Jurkat, Clone E6-1 (cell line): ENCODE results near the gene LRRC28.

ENCODE experiments used
- DNase-seq: peaks from one replicate; pipeline ENCODE4 v3.0.0-alpha.2; 2011; ENCODE audit warnings: low read depth, low spot score
- H3K4me3 ChIP-seq: 2 replicates; pipeline ENCODE4 v1.5.1; 2011; ENCODE audit warnings: mild to moderate bottlenecking, low read length, control low read depth, moderate library complexity

Gene LRRC28

DNA sequence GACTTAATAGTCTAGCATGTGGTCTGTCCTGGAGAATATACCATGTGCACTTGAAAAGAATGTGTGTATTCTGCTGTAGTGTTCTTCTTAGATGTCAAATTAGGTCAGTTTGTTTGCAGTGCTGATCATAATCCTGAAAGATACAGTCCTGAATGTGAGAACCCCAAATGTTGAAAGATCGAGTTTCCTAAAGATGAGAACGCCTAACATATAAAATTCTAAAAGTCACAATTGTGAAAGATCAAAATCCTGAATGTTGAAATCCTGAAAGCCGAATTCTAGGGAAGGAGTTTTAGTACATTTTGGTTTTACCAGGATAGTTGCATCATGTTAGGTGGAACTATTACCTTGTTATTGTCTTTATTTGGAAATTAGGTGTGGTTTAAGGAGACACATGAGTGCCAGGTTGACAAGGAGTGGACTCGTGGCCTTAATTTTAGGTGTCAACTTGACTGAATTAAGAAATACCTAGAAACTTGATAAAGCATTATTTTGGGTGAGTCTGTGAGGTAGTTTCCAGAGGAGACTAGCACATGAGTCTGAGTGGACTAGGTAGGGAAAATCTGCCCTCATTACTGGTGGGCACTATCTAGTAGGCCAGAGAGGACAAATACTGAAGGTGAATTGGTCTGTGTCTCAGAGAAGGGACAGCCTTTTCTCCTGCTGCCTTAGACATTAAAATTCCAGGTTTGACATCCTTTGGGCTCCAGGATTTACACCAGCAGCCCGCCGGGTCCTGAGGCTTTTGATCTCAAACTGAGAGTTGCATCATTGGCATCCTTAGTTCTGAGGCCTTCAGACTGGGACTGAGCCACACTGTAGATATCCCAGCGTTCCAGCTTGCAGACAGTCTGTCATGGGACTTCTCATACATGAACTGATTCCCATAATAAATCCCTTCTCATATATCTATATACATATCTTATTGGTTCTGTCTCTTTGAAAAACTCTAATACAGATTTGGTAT is 77.1 kb downstream of the LRRC28 start:
- H3K4me3 ChIP-seq = no peak overlapping the region
- no peak for DNase-seq

DNA sequence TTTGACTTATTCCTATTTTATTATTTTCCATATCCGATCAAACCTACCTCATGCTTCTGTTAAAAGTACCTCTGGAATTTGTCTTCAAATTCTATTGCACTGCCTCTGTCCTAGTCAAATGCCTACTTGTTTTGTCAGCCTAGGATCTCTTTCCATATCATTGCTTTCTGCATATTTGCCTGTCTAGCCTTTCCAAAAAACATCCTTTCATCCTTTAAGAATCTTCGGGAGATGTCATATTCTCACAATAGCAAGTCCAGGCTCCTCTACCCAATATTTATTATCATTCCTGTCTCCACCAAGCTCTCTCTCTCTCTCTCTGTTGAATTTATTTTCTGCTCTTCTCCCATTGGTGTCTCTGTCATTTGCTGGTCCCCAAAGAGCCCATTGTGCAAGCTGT is 80.1 kb downstream of the LRRC28 start:
- H3K4me3 ChIP-seq = no peak overlapping the region

DNA sequence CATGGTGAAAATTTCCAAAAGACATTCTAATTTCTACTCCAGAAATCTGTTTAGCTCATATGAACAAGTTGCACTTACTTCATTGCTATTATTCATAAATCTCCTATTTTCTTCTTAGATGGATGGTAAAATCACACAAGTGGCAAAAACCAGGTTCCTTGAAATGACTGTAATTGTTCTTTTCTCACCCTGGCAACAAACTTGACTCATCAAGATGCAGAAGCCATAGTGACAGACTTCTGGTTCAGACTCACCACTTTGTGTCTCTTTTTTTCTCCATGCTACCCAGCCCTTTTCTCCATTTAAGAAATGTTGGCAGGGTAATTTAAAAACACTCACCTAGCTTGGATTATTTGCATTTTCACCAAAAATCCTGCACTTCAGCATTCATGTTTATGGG is 82.1 kb downstream of the LRRC28 start:
- H3K4me3 ChIP-seq = no peak overlapping the region
- no peak for DNase-seq

More for the DNA sequence above, 80.1 kb downstream of the LRRC28 start:
- DNase-seq = no peak

DNA sequence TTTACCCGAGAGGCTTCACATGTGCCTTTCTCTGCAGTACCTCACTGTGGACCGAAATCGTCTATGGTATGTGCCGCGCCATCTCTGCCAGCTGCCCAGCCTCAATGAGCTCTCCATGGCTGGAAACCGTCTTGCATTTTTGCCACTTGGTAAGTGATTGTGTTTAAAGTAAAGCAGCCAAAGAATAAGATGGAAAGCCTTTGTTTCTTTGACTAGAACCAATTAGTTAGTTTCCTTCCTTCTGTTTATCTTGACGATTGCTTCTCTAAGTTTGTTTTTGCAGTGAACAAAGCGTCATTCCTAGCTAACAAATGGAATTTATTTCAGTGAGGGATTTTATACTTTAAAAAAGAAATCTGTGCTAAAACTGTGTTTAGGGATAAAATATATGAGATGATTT is 82.7 kb downstream of the LRRC28 start:
- no peak for DNase-seq
- no peak overlapping the region for H3K4me3 ChIP-seq

DNA sequence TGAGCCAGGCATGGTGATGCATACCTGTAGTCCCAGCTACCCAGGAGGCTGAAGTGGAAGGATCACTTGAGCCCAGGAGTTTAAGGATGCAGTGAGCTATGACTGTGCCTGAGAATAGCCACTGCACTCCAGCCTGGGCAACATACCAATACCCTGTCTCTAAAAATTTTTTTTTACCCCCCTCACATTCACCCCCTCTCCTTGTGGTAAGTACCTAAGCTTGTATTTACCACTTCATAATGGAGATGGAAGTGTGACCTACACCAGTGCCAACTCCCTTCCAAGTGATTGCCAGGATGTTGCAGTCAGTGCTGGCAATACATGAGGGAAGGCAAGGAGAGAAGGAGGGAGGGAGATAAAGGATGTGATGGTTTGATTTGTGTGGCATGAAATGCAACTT is 84.2 kb downstream of the LRRC28 start:
- no peak overlapping the region for H3K4me3 ChIP-seq
- no peak for DNase-seq

DNA sequence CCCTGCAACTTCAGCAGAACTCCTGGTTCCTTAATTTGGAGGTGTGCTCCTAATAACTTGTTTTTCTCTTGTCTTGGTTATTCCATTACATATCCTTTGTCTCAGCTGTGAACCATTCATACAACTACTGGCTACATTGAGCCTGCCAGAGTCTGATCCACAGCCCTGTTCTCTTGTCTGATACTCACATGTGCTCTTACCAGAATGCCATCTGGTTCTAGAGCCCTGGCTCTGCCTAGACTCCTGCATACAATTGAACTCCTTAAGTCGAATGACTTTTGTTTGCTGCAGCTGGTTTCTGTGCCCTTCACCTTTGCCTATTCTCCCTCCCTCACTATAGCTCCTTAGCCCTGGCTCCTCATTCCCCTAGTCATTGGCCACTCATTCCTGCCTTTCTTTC is 85.5 kb downstream of the LRRC28 start:
- H3K4me3 ChIP-seq = no peak overlapping the region
- no peak for DNase-seq

DNA sequence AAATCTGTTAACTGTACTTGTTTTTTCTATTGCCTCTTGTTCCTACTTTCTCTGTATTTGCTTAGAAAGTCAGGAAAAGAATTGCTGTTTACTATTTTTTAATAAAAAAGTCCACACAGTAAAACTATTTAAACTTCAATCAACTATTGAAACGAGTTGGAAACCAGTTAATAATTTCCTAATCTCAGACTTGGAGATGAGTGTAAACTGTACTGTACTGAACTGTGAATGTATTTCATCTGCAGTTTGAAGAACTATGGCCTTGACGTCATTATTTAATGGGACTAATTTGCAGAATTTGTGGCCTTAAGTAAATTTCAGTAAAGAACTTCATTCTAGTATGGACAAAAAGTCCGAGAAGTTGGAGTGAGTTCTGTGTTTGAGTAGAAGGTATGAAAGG is 89.1 kb downstream of the LRRC28 start:
- H3K4me3 ChIP-seq = no peak overlapping the region
- no peak for DNase-seq

DNA sequence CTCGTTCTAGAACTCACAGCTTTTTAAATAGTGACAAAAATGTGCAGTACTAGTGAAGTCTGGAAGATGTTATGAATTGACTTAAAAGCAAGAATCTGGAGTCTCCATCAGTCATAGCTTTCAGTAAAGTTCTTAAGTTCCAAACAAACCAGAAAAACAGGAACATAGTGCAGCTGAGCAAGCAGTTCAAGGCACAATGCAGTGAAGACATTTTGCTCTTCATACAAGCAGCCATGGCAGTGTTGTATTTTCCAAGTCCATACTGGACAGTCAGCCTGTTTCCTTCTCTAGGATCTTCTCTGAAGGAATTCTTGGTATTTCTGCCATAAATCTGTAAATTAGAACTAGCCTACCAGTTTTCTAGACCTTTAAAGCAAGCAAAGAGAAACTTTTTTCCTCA is 90.5 kb downstream of the LRRC28 start:
- DNase-seq = no peak
- no peak overlapping the region for H3K4me3 ChIP-seq

DNA sequence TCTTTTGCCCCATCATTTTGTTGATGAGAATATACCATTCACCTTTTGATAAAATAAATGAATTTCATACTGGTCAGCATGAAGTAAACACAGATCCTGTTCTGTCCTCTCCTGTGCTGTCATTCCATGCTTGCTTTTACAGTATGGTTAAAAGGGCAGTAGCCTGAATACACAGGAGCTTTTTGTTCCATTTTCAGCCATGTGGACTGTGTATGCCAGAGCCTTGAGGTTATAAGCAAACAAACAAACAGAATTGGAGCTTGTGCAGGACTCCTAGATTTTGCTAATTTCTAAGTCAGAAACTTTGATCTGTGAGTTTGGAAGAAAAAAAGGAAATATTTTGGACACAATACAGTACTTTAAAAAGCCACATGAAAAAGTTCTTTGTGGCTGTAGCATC is 91.9 kb downstream of the LRRC28 start:
- DNase-seq = no peak
- H3K4me3 ChIP-seq = no peak overlapping the region

DNA sequence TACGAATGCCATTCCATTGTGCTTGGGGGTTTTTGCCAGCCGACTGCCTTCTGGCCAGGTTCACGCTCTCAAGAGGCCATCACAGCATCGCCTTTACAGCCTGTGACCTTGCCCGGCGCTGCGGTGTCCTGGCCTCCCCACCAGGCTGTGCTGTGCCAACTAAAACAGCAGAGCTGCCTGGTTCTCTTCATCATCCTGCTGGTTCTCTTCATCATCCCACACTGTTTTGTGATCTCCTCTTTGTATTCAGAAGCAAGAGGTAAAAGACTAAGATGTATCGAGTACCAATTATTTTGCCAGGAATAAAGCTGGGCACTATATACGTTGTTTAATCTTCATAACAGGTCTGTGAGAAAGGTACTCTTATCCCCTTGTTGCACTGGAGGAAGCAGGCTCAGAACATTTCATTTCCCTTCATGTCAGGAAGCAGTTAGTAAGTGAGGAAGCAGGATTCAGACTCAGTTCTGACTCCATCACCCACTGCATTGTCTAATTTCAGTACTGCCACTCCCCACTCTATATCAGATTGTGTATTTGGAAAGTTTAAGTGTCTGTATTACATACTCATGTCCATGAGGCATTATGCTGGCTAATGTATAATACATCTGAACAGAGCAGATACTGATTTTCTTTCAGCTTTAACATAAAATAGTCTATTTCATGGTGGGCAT is 92.7 kb downstream of the LRRC28 start:
- DNase-seq = no peak
- H3K4me3 ChIP-seq = no peak overlapping the region

DNA sequence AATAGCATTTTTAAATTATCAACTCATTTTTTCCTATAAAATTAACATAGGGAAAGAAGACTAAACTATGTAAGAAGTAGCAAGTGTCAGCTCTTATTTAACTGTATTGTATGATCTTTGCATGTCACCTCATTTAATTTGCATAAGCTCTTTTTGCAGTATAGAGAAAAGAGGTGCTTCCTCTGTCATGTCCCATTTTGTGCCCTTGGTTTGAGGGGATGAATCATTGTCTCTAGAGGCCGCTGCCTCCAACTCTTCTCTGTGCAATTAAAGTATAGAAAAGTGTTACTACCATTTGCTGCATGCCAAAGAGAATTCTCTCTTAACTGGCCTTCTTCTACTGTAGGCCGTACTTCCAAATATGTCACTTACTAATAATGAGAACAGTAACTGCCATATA is 93.4 kb downstream of the LRRC28 start:
- no peak for DNase-seq
- H3K4me3 ChIP-seq = no peak overlapping the region

DNA sequence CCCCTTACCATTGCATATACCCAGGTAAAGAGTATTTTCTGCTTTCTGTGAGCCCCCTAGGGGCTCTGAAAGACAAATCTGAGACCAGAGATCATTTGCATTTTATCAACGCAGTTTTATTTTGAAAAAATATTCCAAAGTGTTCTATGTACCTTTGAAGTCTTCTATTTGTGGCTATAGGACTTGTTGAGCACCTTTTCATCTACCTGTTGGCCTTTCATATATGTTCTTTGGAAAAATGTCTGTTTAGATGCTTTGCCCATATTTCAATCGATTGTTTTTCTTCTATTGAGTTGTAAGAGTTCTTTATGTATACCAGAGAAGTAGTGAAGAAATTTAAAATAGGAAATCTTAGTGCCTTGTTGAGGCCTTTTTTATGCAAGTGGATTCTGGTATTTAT is 94.0 kb downstream of the LRRC28 start:
- no peak for DNase-seq
- H3K4me3 ChIP-seq = no peak overlapping the region

DNA sequence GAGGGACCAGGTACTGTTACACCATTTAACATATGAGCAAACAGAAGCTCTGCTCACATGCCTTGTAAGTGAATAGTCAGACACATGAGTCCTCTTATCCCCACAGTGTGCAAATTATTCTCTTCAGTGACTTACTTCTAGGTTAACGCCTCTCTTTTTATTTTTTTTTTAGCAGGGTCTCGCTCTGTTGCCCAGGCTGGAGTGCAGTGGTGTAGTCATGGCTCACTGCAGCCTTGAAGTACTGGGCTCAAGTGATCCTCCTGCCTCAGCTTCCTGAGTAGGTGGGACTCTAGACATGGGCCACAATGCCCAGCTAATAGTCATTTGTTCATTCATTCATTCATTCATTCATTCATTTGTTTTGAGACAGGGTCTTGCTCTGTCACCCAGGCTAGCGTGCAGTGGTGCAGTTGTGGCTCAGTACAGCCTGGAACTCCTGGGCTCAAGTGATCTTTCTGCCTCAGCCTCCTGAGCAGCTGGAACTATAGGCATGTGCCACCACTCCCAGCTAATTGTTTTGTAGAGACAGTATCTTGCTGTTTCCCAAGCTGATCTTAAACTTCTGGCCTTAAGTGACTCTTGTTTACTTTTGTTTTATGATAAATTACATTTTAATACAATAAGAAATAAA is 94.7 kb downstream of the LRRC28 start:
- no peak overlapping the region for H3K4me3 ChIP-seq
- no peak for DNase-seq

DNA sequence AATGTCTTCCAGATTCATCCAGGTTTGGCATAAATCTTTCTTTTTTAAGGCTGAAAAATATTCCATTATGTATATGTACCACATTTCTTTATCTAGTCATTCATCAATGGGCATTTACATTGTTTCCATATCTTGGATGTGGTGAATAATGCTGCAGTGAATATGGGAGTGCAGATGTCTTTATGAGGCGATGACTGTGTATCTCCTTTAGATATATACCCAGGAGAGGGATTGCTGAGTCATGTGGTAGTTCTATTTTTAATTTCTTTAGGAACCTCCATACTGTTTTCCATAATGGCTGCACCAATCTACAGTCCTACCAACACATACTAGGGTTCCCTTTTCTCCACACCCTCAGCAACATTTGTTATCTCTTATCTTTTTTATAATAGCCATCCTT is 96.3 kb downstream of the LRRC28 start:
- no peak overlapping the region for H3K4me3 ChIP-seq
- DNase-seq = no peak

DNA sequence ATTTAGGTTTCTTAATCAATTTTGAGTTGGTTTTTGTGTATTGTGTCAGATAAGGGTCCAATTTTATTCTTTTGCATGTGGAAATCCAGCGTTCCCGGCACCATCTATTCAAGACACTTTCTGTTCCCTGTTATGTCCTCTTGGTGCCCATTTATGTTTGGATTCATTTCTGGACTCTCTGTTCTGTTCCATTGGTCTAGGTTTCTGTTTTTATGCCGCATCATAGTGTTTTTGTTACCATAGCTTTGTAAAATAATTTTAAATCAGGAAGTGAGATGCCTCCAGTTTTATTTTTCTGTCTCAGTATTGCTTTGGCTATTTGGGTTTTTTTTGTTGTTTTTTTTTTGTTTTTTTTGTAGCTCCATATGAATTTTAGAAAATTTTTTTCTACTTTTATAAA is 97.1 kb downstream of the LRRC28 start:
- no peak for DNase-seq

DNA sequence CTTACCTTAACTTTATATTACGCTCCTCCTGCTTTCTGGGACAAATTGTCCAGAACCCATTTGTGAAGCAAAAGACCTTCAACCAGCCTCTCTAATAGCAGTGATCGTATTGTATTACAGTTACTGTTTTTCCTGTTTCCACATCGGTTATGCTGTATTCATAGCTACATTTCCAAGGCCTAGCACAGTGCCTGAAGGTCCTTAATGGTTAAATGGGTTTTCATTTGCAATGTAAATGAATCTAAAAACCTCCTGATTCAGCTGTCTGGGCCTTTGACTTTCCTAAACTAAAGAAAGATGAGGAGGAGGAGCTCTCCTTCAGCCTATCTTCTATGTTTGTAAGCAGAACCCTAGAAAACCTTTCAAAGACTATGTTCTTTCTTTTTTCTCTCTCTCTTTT is 99.1 kb downstream of the LRRC28 start:
- no peak for DNase-seq
- H3K4me3 ChIP-seq = no peak overlapping the region

More for the DNA sequence above, 97.1 kb downstream of the LRRC28 start:
- H3K4me3 ChIP-seq = no peak overlapping the region

DNA sequence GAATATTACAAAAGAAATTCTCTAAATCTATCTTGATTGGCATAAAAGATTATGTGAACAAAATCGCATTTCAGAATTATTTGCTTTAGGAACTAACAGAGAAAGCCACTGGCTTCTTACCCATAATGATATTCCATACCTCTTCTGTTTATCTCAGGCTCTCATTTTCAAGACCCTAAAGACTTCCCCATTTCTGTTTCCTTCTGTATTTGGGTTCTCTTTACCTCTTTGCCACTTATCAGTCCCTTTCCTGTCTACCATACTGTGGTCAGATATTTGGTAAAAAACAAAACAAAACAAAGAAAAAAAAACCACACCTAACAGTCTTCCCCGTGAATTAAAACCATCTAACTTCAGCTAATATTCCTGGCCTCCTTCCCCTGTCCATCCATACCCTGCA is 108.5 kb downstream of the LRRC28 start:
- DNase-seq = no peak

DNA sequence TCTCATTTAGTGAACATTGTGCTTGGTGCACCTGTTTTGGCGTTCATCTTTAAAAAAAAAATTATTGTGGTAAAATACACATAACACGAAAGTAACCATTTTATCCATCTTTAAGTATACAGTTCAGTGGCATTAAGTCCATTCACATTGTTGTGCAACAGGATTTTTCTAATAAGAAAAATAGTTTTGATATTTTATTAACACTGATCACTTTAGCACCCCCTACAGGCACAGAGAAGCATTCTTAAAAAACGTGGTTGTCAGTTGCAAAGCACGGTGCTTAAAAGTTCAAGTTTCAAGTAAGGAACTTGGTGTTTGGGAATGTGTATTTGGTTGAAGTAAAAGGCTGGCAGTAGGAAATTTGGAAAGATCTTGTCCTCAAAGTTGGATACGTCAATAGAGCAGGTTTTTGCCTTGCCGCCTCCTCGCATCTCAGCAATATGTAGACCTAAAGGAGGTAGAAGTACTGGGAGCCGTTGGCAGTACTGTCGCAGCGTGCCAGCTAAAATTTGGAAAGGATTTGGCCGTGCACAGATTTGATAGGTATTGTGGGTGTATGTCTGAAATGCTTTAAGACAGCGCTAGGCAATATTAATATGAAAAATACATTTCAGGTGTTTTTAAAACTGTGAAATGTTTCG is 110.4 kb downstream of the LRRC28 start:
- H3K4me3 ChIP-seq = no peak overlapping the region
- DNase-seq = no peak

More for the DNA sequence above, 108.5 kb downstream of the LRRC28 start:
- H3K4me3 ChIP-seq = no peak overlapping the region

DNA sequence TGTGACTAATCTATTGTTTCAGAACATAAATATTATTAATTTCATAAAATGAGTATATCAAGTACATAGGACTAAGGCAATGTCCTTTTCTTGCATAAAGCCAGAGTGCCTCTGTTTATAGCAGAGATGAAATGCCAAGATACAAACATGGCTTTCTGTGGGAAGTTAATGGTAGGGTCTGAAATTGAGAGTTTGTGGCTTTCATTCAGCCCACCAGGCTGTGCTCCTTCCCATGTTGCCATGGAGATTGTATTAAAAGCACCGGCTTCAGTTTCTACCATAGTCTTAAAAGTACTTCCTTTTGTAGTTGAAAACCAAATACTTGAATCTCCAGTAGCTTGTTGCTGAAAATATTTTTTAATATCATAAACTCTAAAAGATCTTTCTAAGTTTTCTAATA is 114.0 kb downstream of the LRRC28 start:
- DNase-seq = peak; percentile 81
- H3K4me3 ChIP-seq = no peak overlapping the region

DNA sequence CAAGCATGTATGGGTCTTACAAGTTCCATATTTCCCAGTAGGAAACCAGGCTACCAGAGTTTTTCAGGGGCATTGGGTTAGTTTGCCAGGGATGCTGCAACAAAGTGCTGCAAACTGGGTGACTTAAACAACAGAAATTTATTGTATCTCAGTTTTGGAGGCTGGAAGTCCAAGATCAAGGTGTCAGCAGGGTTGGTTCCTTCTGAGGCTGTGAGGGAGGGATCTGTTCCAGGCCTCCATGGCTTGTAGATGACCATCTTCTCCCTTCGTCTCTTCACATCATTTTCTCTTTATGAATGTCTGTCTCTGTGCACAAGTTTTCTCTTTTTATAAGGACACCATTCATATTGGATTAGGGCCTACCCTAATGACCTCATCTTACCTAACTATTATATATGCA is 114.7 kb downstream of the LRRC28 start:
- DNase-seq = no peak
- no peak overlapping the region for H3K4me3 ChIP-seq
